Neural progenitor cell (in vitro differentiated cells): ENCODE results near the gene CACFD1.

Source experiments
- EZH2 ChIP-seq: fragments of 200-600 bp; sonication (generic); IDR thresholded peaks from 2 replicates; pipeline ENCODE4 v1.6.1; 2017; ENCODE audit warnings: antibody characterized with exemption, mild to moderate bottlenecking, moderate library complexity
- EZH2phosphoT487 ChIP-seq: fragments of 200-600 bp; sonication (generic); IDR thresholded peaks from 2 replicates; pipeline ENCODE4 v1.6.1; 2017; ENCODE audit warnings: antibody characterized with exemption
- TF ChIP-seq, protein P1 (sequence below): fragments of 200-600 bp; sonication (generic); IDR thresholded peaks from 2 replicates; pipeline ENCODE4 v1.5.1; 2017; ENCODE audit warnings: antibody characterized with exemption, mild to moderate bottlenecking

DNA sequence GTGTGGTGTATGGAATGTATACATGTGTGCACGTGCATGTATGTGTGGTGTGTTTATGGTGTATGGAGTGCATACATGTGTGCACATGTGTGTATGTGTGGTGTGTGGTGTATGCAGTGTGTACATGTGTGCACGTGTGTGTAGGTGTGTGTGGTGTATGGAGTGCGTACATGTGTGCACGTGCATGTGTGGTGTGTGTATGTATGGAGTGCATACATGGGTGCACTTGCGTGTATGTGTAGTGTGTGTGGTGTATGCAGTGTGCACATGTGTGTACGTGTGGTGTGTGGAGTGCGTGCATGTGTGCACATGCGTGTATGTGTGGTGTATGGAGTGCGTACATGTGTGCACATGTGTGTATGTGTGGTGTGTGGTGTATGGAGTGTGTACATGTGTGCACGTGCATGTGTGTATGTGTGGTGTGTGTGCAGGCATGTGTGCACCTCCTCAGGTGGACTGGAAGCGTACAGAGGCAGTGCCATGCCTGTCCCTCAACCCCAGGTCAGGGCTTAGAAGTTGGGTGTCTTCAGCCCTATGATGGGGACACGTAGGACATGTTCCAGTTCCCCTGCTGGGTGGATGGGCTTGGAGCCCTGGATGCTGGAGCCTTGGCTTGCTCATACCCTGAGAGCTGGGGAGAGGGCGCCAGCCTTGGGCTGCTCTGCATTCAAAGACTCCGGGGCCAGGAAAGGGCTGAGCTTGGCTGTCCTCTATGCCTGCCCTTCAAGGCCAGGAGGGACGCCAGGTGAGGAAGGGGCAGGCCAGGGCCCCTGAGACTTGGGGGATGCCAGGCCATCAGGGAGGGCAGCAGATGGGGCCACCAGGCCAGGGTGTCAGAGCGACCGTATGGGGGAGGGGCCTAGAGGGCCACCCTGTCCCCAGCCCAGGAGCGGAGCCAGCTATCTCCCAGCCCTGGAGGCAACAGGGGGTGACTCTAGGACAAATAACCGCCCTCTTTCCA, 52.8 kb downstream of the CACFD1 start:
- TF ChIP-seq, protein P1, sequence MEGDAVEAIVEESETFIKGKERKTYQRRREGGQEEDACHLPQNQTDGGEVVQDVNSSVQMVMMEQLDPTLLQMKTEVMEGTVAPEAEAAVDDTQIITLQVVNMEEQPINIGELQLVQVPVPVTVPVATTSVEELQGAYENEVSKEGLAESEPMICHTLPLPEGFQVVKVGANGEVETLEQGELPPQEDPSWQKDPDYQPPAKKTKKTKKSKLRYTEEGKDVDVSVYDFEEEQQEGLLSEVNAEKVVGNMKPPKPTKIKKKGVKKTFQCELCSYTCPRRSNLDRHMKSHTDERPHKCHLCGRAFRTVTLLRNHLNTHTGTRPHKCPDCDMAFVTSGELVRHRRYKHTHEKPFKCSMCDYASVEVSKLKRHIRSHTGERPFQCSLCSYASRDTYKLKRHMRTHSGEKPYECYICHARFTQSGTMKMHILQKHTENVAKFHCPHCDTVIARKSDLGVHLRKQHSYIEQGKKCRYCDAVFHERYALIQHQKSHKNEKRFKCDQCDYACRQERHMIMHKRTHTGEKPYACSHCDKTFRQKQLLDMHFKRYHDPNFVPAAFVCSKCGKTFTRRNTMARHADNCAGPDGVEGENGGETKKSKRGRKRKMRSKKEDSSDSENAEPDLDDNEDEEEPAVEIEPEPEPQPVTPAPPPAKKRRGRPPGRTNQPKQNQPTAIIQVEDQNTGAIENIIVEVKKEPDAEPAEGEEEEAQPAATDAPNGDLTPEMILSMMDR: no peak
- TF ChIP-seq EZH2: no peak
- TF ChIP-seq EZH2phosphoT487: no peak
